GM19397 (cell line): Measurements from ENCODE around the gene KRTAP19-4.
"Not testable (repeated sequence)": the region's sequence is repeated elsewhere in the genome, so short reads cannot be mapped to it uniquely, and the experiment has no call there.

Experiments used
- ATAC-seq: cut with Tn5 transposase; IDR thresholded peaks from one replicate; pipeline ENCODE4 v1.9.1; 2021; ENCODE audit warnings: mild to moderate bottlenecking, moderate library complexity; ENCODE audit not compliant: unreplicated experiment

The KRTAP19-4 gene, protein sequence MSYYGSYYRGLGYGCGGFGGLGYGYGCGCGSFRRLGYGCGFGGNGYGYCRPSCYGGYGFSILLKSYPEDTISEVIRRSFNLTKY

DNA sequence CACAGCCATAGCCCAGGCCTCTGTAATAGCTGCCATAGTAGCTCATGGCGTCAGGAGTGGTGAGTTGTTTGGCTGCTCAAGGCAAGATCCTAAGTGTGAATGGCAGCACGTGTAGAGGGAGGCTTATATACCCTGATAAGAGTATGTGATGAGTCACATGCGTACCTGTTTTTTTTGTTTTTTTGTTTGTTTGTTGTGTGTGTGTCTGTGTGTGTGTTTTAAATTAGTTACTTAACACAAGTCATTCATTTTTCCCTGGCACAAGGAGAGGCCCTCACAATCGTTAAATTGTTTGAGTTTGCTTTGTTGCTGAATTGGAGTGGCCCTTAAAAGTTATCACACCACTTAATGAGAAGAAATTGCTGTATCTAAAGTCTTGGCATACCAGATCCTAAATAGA, at the start of gene KRTAP19-4:
Gene KRTAP19-4, minus strand, starts transcription at position 101 of the 400 bp plus-strand sequence. Its CDS starts 55 bp downstream, at position 46.
- ATAC-seq, result no peak

DNA sequence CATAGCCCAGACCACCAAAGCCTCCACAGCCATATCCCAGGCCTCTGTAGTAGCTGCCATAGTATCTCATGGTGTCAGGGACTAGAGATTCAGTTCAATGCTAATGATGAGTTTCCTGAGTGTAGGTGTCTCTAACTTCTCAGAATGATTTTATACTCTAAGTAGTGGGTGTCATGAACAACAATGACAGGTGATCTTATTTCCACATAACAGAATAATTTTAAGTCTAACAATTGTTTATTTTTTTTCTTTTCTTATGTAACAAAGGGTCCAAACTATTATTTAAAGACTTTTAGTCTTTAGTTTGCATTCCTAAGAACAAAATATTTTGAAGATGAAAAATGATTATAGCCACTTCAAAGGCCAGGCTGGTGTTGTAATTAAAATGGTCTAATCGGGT, 44.8 kb upstream of the KRTAP19-4 start, which contains the start of gene KRTAP19-6:
Gene KRTAP19-6, minus strand, starts transcription at position 101 of the 400 bp plus-strand sequence. Its CDS starts 31 bp downstream, at position 70.
- ATAC-seq, result no peak

DNA sequence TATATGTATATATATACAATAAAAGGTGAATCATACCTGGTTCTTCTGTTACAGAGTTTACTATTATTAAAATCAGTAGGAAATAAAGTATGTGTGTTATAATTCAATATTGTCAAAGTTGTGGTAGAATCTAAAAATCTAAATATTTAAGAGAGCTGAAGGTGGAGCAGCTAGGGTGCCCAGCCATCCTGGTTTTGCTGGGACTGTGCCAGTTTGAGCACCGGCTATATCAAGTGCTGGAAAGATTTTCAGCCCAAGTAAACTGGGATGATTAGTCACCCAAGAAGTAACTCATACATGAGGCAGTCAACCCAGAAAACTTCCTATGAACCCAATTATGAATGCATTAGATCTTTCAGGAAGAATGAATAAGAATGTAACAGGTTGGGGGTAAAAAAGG, 21.9 kb upstream of the KRTAP19-4 start:
- no peak for ATAC-seq

DNA sequence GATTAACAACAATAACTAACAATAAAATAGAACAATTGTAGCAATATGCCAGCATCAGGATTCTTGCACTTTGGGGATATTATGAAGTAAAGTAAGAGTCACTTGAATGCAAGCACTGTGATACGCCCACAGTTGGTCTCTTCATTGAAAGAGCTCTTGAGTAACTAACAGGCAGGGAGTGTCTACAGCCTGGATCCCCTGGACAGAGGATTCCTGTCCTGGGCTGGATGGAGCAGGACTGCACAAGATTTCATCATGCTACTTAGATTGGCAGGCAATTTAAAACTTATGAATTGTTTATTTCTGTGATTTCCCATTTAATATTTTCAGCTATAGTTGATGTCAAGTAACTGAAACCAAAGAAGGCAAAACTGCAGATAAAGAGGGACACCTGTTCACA, 18.7 kb upstream of the KRTAP19-4 start:
- no peak for ATAC-seq

DNA sequence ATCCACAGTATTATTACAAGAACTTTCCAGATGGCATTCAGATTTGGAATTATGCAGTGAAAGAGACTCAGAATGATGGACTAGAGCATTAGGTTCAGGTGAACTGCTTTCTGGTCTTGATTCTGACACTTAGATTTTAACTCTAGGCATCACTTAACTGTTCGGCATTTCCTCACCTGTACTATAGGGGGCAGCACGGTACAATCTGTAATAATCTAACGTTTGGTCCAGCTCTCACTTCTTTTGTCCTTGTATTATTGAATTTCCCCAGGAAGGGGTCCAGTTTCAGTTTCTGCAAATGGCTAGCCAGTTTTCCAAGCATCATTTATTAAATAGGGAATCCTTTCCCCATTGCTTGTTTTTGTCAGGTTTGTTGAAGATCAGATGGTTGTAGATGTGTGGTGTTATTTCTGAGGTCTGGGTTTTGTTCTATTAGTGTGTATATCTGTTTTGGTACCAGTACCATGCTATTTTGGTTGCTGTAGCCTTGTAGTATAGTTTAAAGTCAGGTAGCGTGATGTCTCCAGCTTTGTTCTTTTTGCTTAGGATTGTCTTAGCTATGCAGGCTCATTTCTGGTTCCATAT, 8.7 kb upstream of the KRTAP19-4 start:
- ATAC-seq, result not testable (repeated sequence)

DNA sequence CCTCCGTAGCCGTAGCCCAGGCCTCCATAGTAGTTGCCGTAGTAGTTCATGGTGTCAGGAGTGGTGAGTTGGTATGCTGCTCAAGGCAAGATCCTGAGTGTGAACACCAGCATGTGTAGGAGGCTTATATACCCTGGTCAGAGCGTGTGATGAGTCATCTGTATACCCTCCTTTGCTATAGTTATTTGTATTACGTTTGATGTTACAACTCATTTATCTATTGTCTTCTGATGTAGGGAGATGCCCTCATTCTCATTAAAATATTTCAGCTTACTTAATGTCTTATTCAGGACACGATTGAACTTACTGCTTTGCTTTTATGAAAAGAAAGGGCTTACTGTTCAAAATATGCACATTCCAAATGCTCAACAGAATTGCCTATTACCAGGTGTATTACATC, 5.1 kb upstream of the KRTAP19-4 start, which contains the start of gene KRTAP19-5:
Gene KRTAP19-5, minus strand, starts transcription at position 101 of the 400 bp plus-strand sequence. Its CDS starts 51 bp downstream, at position 50.
- ATAC-seq, result no peak

DNA sequence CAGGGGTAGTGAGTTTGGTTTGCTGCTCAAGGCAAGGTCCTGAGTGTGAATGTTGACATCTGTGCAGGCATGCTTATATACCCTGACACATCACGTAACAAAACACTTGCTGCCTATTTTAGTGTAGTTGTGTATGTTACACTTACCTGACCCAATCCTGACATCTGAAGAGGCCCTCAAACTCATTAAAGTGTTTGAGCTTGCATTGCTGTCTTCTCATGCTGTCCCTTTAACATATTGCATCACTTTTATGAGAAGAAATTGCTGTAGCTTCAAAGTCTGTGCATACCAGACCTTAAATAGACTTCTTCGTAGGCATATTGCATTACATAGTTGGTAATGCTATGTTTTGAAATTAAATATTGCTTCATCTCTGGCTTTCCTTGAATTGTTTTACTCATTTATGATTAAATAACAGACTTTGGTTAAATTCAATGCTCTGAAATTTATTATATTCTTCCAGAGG, 5.0 kb downstream of the KRTAP19-4 start, which contains the start of gene KRTAP19-3:
Gene KRTAP19-3, minus strand, starts transcription at position 51 of the 466 bp plus-strand sequence. CDS start 56 bp downstream, outside the sequence.
- no peak for ATAC-seq

DNA sequence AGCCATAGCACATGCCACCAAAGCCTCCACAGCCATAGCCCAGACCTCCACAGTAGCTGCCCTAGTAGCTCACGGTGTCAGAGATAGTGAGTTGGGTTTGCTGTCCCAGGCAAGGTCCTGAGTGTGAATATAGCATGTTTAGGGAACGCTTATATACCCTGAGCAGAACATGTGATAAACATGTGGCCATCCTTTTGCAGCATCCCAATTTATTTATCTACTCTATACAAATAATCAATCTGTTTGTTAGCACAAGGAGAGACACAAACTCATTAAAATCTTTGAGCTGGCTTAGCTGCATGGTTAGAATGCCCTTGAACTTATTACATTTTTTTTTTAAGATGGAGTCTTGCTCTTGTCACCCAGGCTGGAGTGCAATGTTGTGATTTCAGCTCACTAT, 9.6 kb downstream of the KRTAP19-4 start, which contains the start of gene KRTAP19-2:
Gene KRTAP19-2, minus strand, starts transcription at position 101 of the 400 bp plus-strand sequence. Its CDS starts 88 bp downstream, at position 13.
- no peak for ATAC-seq

DNA sequence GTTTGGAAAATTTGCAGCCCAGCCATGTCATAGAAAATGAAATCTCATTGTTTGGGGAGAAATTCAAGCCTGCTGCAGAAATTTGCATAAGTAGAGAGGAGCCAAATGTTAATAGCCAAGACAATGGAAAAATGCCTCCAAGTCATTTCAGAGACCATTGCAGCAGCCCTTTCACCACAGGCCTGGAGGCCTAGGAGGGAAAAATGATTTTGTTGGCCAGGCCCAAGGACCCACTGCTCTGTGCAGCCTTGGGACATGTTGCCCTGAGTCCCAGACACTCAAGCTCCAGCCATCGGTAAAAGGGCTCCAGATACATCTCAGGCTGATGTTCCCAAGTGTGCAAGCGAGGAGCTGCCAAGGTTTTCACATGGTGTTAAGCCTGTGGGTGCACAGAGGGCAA, 10.8 kb downstream of the KRTAP19-4 start:
- ATAC-seq, result no peak

DNA sequence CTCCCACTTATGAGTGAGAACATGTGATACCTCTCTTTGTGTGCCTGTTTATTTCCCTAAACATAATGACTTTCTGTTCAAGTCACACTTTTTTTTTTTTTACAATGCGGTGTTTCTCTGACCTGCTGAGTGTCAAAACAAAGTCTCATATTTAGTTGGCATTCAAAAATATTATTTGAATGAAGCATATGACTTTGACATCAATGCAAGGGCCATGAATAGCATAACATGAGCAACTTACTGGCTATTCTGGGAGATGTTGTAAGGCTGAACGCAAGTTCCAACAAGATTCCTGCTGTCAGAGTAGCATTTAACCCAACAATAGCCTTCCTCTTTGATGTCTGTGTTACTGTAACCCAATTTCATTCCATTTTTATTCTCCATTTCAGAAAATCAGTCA, 14.8 kb downstream of the KRTAP19-4 start:
- no peak for ATAC-seq

DNA sequence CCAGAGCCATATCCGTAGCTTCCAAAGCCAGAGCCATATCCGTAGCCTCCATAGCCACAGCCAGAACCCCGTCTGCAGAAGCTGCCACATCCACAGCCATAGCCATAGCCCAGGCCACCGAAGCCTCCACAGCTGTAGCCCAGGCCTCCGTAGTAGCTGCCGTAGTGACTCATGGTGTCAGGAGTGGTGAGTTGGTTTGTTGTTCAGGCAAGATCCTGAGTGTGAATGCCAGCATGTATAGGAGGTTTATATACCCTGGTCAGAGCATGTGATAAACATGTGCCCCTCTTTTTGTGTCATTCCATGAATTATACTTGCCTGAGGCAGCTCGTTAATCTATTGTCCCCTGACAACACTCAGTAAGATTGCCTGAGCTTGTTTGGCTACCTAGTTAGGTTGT, 16.8 kb downstream of the KRTAP19-4 start, which contains the start of gene KRTAP19-1:
Gene KRTAP19-1, minus strand, starts transcription at position 223 of the 400 bp plus-strand sequence. Its CDS starts 50 bp downstream, at position 173.
- ATAC-seq, result no peak

DNA sequence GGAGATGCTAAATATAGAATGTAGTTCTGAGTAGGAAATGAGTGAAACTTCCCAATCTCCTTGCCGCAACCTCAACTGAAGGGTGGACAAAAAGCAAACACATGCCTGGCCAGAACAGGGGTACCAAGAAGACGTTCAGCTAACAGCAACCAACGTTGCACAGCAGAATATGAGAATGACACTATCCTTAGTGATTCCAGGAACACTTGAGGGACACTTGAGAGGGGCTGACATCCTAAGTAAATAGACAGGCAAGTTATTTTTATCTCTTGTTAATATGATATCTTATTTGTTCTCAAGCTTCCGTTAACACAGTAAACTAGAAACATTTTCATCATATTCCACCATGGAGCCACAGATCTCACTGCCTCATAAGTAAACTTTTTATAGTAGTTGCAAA, 17.7 kb downstream of the KRTAP19-4 start:
- no peak for ATAC-seq

DNA sequence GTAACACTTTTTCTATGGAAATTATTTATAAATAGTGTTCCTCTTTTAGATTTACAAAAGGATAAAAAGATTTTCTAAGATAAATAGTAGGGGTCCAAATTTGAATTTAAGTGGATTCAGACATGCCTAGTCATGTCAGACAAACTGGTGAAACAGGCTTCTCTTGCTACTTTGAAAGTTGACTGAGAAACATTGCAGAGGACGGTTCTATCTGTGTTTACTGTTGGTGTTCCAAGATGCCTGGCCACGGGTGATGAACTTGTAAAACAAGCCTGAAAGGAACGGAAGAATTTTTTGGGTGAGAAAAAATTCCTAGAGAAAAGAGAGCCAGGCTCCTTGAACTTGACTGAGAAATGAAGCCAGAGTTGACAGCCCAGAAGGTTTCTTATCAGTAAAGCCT, 19.0 kb downstream of the KRTAP19-4 start:
- ATAC-seq, result no peak

DNA sequence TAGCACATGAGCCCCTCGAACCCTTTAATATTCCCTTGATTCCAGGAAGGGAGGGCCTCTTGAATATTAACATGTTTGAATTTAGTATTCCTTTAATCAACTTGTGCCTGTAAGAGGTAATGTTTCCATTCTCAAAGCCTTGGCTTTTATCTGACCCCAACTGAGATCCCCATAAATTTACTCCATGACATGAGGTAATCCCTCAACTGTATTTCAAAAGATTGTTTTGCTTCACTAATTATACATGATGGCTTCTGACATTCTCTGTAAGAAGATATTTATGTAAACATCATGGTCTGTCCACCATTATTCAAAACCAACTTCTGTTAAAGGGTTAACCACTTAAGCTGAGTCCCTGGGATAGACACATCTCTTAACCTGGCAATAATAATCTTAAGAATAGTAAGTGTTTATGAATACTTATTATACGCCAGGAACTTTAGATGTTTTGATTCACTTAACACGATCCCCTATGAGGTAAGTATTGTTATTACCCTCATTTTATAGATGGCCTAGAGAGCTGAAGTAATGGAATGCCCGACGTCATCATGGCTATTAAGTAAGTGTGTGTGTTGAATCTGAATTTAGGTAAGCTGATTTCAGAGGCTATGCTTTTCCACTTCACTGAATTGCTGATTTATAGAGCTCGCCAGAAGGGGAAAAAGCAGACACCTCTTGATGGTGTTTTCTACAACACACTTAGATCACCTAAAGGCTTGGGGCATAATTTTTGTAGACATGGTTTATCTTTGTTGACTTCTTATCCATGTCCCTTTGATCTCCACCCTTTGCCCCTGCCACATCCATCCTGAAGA, 27.9 kb downstream of the KRTAP19-4 start:
- ATAC-seq, result no peak

DNA sequence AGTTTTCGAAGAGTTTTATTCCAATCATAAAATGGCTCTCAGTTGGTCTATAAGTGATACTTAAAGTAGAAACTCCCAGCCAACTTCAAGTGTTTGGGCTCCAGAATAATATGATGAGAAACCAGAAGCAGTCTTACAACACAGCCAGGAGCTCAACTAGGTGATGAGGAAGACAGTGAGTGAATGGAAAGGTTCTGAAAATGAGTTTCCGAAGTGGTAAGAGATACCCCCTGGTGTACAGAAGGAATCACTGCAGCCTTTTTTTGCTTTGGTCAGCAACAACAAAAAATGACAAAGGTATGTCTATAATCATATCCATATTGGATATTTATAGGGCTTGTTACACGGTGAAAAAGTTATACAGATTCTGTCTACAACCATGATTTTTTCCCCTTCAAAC, 33.3 kb downstream of the KRTAP19-4 start:
- no peak for ATAC-seq

DNA sequence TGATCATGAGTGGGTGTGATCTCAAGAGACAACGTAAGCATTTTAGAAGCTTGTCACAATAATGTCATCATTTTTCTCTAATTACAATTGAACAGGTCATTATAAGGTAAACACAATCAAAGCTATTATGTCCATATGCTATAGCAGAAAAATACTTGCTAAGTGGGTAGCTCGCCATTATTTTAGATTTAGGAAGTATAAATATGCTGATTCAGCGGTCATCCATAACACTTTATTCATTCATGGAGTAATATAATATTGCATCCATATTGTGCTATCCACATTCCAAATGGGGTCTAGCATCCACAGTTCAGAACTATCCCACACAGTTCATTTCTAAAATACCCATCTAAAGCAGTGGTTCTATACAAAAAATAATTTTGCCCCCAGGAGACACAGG, 48.5 kb downstream of the KRTAP19-4 start:
- no peak for ATAC-seq

DNA sequence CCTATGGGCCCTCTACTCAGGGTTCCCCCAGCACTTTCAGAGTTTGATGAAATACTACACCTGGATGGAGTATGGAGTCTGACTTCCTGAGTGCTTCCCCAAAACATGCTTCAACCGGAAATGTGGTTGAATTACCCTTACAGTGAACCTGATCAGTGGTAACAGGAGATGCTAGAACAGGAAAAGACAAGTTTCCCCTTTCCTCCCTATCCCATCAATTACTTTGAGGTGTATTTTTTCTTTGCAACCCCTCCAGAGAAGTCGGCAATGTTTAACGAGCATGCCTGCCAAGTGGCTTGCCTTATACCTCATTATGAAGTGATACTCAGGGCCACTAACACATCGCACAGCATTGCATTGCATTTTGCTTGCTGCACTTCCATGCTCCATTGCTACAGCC, 49.9 kb downstream of the KRTAP19-4 start:
- no peak for ATAC-seq
